H1 (cell line): ENCODE measurements around the gene SF3B6.

ENCODE experiments used
- CEBPB ChIP-seq: IDR thresholded peaks from 2 replicates; pipeline ENCODE4 v1.6.1; 2012; ENCODE audit warnings: low read depth, low read length
- EZH2 ChIP-seq: fragments of 200-600 bp; sonication (generic); IDR thresholded peaks from 2 replicates; pipeline ENCODE4 v1.7.1; 2012; ENCODE audit warnings: low read depth, mild to moderate bottlenecking, moderate library complexity, low read length, inconsistent platforms; ENCODE audit not compliant: severe bottlenecking
- MAX ChIP-seq: IDR thresholded peaks from 2 replicates; pipeline ENCODE4 v1.6.1; 2012; ENCODE audit warnings: inconsistent platforms
- POLR2A ChIP-seq, 2 experiments: IDR thresholded peaks; 1 replicate in 1 of 2; 2 replicates in 1 of 2; pipeline ENCODE4 v1.6.1; 2011; ENCODE audit warnings: low read depth in 2 of 2, low read length in 2 of 2, mild to moderate bottlenecking in 2 of 2; ENCODE audit errors: control extremely low read depth in 1 of 2
- RAD21 ChIP-seq, 2 experiments: IDR thresholded peaks in 1 of 2; conservative IDR thresholded peaks in 1 of 2; 2 replicates each; pipeline ENCODE4 v1.6.1; 2011; ENCODE audit warnings: low read depth in 2 of 2, low read length in 2 of 2, improper control_type of control experiment in 1 of 2, inconsistent platforms in 1 of 2, mild to moderate bottlenecking in 1 of 2, moderate library complexity in 1 of 2
- TEAD4 ChIP-seq: IDR thresholded peaks from 2 replicates; pipeline ENCODE4 v1.6.1; 2012; ENCODE audit warnings: low read depth, low read length, inconsistent platforms, mixed read lengths
- TF ChIP-seq, protein P1 (sequence below), 3 experiments: IDR thresholded peaks; 1 replicate in 2 of 3; 2 replicates in 1 of 3; pipeline versions ENCODE4 v1.5.1 to v1.6.1; 2011; ENCODE audit warnings: low read length in 3 of 3, mild to moderate bottlenecking in 3 of 3, inconsistent platforms in 2 of 3, low read depth in 1 of 3, moderate library complexity in 1 of 3; ENCODE audit not compliant: insufficient read depth in 1 of 3; ENCODE audit errors: control extremely low read depth in 1 of 3

DNA sequence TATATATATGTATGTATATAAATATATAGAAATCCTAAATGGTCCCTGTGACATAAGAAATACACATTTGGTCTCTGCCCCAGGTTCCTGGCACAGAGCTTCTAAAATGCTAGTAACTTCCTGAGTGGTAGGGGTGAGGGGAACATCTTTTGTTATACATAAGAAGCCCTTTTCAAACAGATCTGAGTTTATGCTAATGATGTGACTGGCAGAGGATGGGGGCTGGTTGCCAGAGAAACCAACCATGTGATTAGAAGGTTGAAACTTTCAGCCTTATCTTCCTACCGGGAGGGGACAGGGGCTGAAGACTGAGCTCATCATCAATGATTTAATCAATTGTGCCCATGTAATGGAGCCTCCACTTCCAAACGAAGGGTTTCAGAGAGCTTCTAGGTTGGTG, 49.9 kb downstream of the SF3B6 start:
- TF ChIP-seq RAD21 (IDR thresholded peaks at IDR 0.05 in 1 of 2, conservative IDR thresholded peaks at IDR 0.05 in 1 of 2; ENCODE audit: low read depth in 2 of 2, low read length in 2 of 2) (no peak), TEAD4 (no peak), POLR2A (IDR thresholded peaks at IDR 0.05; ENCODE audit: control extremely low read depth in 1 of 2, low read depth in 2 of 2, low read length in 2 of 2) (no peak), EZH2 (no peak), CEBPB (no peak), MAX (no peak)
- TF ChIP-seq, protein P1, sequence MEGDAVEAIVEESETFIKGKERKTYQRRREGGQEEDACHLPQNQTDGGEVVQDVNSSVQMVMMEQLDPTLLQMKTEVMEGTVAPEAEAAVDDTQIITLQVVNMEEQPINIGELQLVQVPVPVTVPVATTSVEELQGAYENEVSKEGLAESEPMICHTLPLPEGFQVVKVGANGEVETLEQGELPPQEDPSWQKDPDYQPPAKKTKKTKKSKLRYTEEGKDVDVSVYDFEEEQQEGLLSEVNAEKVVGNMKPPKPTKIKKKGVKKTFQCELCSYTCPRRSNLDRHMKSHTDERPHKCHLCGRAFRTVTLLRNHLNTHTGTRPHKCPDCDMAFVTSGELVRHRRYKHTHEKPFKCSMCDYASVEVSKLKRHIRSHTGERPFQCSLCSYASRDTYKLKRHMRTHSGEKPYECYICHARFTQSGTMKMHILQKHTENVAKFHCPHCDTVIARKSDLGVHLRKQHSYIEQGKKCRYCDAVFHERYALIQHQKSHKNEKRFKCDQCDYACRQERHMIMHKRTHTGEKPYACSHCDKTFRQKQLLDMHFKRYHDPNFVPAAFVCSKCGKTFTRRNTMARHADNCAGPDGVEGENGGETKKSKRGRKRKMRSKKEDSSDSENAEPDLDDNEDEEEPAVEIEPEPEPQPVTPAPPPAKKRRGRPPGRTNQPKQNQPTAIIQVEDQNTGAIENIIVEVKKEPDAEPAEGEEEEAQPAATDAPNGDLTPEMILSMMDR (IDR thresholded peaks at IDR 0.05; ENCODE audit: control extremely low read depth in 1 of 3, insufficient read depth in 1 of 3, low read depth in 1 of 3, low read length in 3 of 3): no peak
